A673 (cell line): ENCODE data around the gene RSKR.

Experiments
- CTCF ChIP-seq: fragments of 300-800, 200-600 bp; sonication (generic); conservative IDR thresholded peaks from 2 replicates; pipeline ENCODE4 v1.5.1; 2017; ENCODE audit warnings: low read depth, mild to moderate bottlenecking, antibody characterized with exemption, low read length, moderate library complexity, mixed read lengths
- EZH2 ChIP-seq: fragments of 200-600 bp; sonication (generic); IDR thresholded peaks from 2 replicates; pipeline ENCODE4 v1.6.1; 2017; ENCODE audit warnings: borderline replicate concordance, low read depth, mild to moderate bottlenecking, mixed read lengths, antibody characterized with exemption, low read length; ENCODE audit not compliant: poor library complexity, severe bottlenecking

GRCh38 chr17:28570716-28571360 lies 43.1 kb downstream of the RSKR start:
- no peak for TF ChIP-seq CTCF
- no peak for TF ChIP-seq EZH2
